ENCODE measurements around the gene PPFIA3. TPM values are rescaled to one million over a fixed set of nuclear protein-coding genes. Genes with fewer than 3 reads are reported as not detected.

The PPFIA3 gene
- total and polyA plus RNA-seq, 2 donors (not counting 1 experiment from before 2014, with no cell fraction given), result 0.62 to 1.3 TPM

- H3K4me1 ChIP-seq (ENCODE audit: control insufficient read depth, extremely low read depth, insufficient read depth, low read length), result peaks cover 7% of the 10 kb centered on the region
- H3K36me3 ChIP-seq (ENCODE audit: control insufficient read depth, insufficient read depth, low read length), result peaks cover 9% of the 10 kb centered on the region
- no peak for DNase-seq (ENCODE audit: low read depth in 2 of 2)
- H4K20me1 ChIP-seq (ENCODE audit: control insufficient read depth, extremely low read depth, insufficient read depth, low read length), result peaks cover 4% of the 10 kb centered on the region
- peak overlapping the region; percentile 78 to 87 (median 84) for H3K4me3 ChIP-seq (replicated peaks in 1 of 4; ENCODE audit: control extremely low read depth in 1 of 4, insufficient read depth in 1 of 4, low read depth in 3 of 4, low read length in 4 of 4)
- peaks cover 50% of the 10 kb centered on the region for H3K79me2 ChIP-seq (ENCODE audit: control insufficient read depth, insufficient read depth, low read length)
- TF ChIP-seq, protein P1, sequence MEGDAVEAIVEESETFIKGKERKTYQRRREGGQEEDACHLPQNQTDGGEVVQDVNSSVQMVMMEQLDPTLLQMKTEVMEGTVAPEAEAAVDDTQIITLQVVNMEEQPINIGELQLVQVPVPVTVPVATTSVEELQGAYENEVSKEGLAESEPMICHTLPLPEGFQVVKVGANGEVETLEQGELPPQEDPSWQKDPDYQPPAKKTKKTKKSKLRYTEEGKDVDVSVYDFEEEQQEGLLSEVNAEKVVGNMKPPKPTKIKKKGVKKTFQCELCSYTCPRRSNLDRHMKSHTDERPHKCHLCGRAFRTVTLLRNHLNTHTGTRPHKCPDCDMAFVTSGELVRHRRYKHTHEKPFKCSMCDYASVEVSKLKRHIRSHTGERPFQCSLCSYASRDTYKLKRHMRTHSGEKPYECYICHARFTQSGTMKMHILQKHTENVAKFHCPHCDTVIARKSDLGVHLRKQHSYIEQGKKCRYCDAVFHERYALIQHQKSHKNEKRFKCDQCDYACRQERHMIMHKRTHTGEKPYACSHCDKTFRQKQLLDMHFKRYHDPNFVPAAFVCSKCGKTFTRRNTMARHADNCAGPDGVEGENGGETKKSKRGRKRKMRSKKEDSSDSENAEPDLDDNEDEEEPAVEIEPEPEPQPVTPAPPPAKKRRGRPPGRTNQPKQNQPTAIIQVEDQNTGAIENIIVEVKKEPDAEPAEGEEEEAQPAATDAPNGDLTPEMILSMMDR (conservative IDR thresholded peaks at IDR 0.05 in 1 of 2, IDR thresholded peaks at IDR 0.05 in 1 of 2; ENCODE audit: low read depth in 1 of 2, low read length in 2 of 2), result no peak
- no peak for TF ChIP-seq EZH2 (IDR thresholded peaks at IDR 0.05; ENCODE audit: low read length, missing control alignments)
- H3K27ac ChIP-seq (ENCODE audit: insufficient read depth, low read length), result peak overlapping the region; percentile 86
- peak overlapping the region; percentile 99 for H3K4me2 ChIP-seq (ENCODE audit: extremely low read depth, insufficient read depth, low read length)
- no peak overlapping the region for H2AFZ ChIP-seq (ENCODE audit: low read length)
- no peaks in the 10 kb centered on the region for H3K9me3 ChIP-seq (ENCODE audit: control insufficient read depth, insufficient read depth, low read depth, low read length)
- H3K27me3 ChIP-seq (ENCODE audit: control insufficient read depth, insufficient read depth, low read length), result no peaks in the 10 kb centered on the region
- H3K9ac ChIP-seq (ENCODE audit: insufficient read depth, low read length), result peak overlapping the region; percentile 87
Observed at GRCh38 chr19:49085868-49086232, 33.5 kb upstream of the PPFIA3 start.

- Histone ChIP-seq H3K9me3 (ENCODE audit: control insufficient read depth, insufficient read depth, low read depth, low read length) (no peaks in the 10 kb centered on the region), H3K79me2 (ENCODE audit: control insufficient read depth, insufficient read depth, low read length) (peaks cover 52% of the 10 kb centered on the region), H3K4me2 (ENCODE audit: extremely low read depth, insufficient read depth, low read length) (peak overlapping the region; percentile 99), H3K27ac (ENCODE audit: insufficient read depth, low read length) (peak overlapping the region; percentile 86), H3K27me3 (ENCODE audit: control insufficient read depth, insufficient read depth, low read length) (no peaks in the 10 kb centered on the region), H2AFZ (ENCODE audit: low read length) (no peak overlapping the region), H4K20me1 (ENCODE audit: control insufficient read depth, extremely low read depth, insufficient read depth, low read length) (peaks cover 4% of the 10 kb centered on the region), H3K36me3 (ENCODE audit: control insufficient read depth, insufficient read depth, low read length) (peaks cover 10% of the 10 kb centered on the region), H3K9ac (ENCODE audit: insufficient read depth, low read length) (peak overlapping the region; percentile 87), H3K4me1 (ENCODE audit: control insufficient read depth, extremely low read depth, insufficient read depth, low read length) (peaks cover 7% of the 10 kb centered on the region), H3K4me3 (replicated peaks in 1 of 4; ENCODE audit: control extremely low read depth in 1 of 4, insufficient read depth in 1 of 4, low read depth in 3 of 4, low read length in 4 of 4) (peak overlapping the region; percentile 78 to 87 (median 84))
- no peak for DNase-seq (ENCODE audit: low read depth in 2 of 2)
- TF ChIP-seq EZH2 (IDR thresholded peaks at IDR 0.05; ENCODE audit: low read length, missing control alignments), result no peak
- TF ChIP-seq, protein P1 (conservative IDR thresholded peaks at IDR 0.05 in 1 of 2, IDR thresholded peaks at IDR 0.05 in 1 of 2; ENCODE audit: low read depth in 1 of 2, low read length in 2 of 2), result no peak
Observed at GRCh38 chr19:49086296-49086695, 33.0 kb upstream of the PPFIA3 start.

GRCh38 chr19:49091391-49092038, 27.8 kb upstream of the PPFIA3 start:
- peaks cover 7% of the 10 kb centered on the region for H3K4me1 ChIP-seq (ENCODE audit: control insufficient read depth, extremely low read depth, insufficient read depth, low read length)
- H3K79me2 ChIP-seq (ENCODE audit: control insufficient read depth, insufficient read depth, low read length), result peaks cover 60% of the 10 kb centered on the region
- no peaks in the 10 kb centered on the region for H3K27me3 ChIP-seq (ENCODE audit: control insufficient read depth, insufficient read depth, low read length)
- H2AFZ ChIP-seq (ENCODE audit: low read length), result no peak overlapping the region
- no peak overlapping the region for H3K4me3 ChIP-seq (replicated peaks in 1 of 4; ENCODE audit: control extremely low read depth in 1 of 4, insufficient read depth in 1 of 4, low read depth in 3 of 4, low read length in 4 of 4)
- no peak overlapping the region for H3K4me2 ChIP-seq (ENCODE audit: extremely low read depth, insufficient read depth, low read length)
- H3K36me3 ChIP-seq (ENCODE audit: control insufficient read depth, insufficient read depth, low read length), result peaks cover 23% of the 10 kb centered on the region
- H3K9me3 ChIP-seq (ENCODE audit: control insufficient read depth, insufficient read depth, low read depth, low read length), result no peaks in the 10 kb centered on the region
- no peak for DNase-seq (ENCODE audit: low read depth in 2 of 2)
- H4K20me1 ChIP-seq (ENCODE audit: control insufficient read depth, extremely low read depth, insufficient read depth, low read length), result no peaks in the 10 kb centered on the region
- TF ChIP-seq EZH2 (IDR thresholded peaks at IDR 0.05; ENCODE audit: low read length, missing control alignments), result no peak
- TF ChIP-seq, protein P1 (conservative IDR thresholded peaks at IDR 0.05 in 1 of 2, IDR thresholded peaks at IDR 0.05 in 1 of 2; ENCODE audit: low read depth in 1 of 2, low read length in 2 of 2), result no peak
- H3K9ac ChIP-seq (ENCODE audit: insufficient read depth, low read length), result no peak overlapping the region
- no peak overlapping the region for H3K27ac ChIP-seq (ENCODE audit: insufficient read depth, low read length)

Measured in fibroblast of lung (primary cell).